H1 (cell line): Measurements from ENCODE around the gene SPPL2B. TPM values are rescaled to one million over a fixed set of nuclear protein-coding genes. Genes with fewer than 3 reads are reported as not detected.

Source experiments
- ATF2 ChIP-seq: IDR thresholded peaks from 2 replicates; pipeline ENCODE4 v1.6.1; 2012; ENCODE audit warnings: low read length, inconsistent platforms
- ATF3 ChIP-seq: IDR thresholded peaks from 2 replicates; pipeline ENCODE4 v1.6.1; 2011; ENCODE audit warnings: low read depth, mild to moderate bottlenecking, low read length; ENCODE audit not compliant: insufficient read depth
- FOSL1 ChIP-seq: IDR thresholded peaks from 2 replicates; pipeline ENCODE4 v1.6.1; 2011; ENCODE audit warnings: mild to moderate bottlenecking, low read depth, low read length, moderate library complexity; ENCODE audit not compliant: insufficient read depth
- NRF1 ChIP-seq: IDR thresholded peaks from 2 replicates; pipeline ENCODE4 v1.6.1; 2011; ENCODE audit warnings: mild to moderate bottlenecking, low read depth, low read length, improper control_type of control experiment
- PHF8 ChIP-seq: fragments of 200-600 bp; sonication (generic); conservative IDR thresholded peaks from 2 replicates; pipeline ENCODE4 v1.7.1; 2012; ENCODE audit warnings: low read depth, mild to moderate bottlenecking, inconsistent platforms, low read length, moderate library complexity
- RXRA ChIP-seq: IDR thresholded peaks from 2 replicates; pipeline ENCODE4 v1.6.1; 2011; ENCODE audit warnings: low read depth, mild to moderate bottlenecking, low read length, moderate library complexity; ENCODE audit not compliant: insufficient read depth
- SIRT6 ChIP-seq: IDR thresholded peaks from one replicate; pipeline ENCODE4 v1.7.1; 2012; ENCODE audit warnings: low read length, inconsistent platforms
- ZNF274 ChIP-seq: IDR thresholded peaks from 2 replicates; pipeline ENCODE4 v1.7.0; 2012; ENCODE audit warnings: low read length, borderline replicate concordance; ENCODE audit errors: extremely low read depth
- polyA plus RNA-seq, 7 experiments: library from polyadenylated mRNA; depleted of rRNA in 3 of 7; stranded (reverse) in 5 of 7; unstranded in 2 of 7; fragments of >200 nt in 5 of 7; fragments of 200-250 nt in 2 of 7; gene quantifications; 1 replicate in 5 of 7; 2 replicates in 1 of 7; 4 replicates in 1 of 7; pipeline versions ENCODE4 v1.2.1 to v1.2.3, GENCODE V29; 2011 to 2013; ENCODE audit warnings: missing spikeins in 2 of 7, mixed read lengths in 2 of 7
- total RNA-seq: library from RNA; stranded (reverse); fragmentation: NEBNext Ultra II Directional; extraction: Animal tissue kit (Norgen Biotek cat#: 25700); gene quantifications from 2 replicates; pipeline ENCODE4 v1.2.1, GENCODE V29; 2021

SPPL2B gene
- total and polyA plus RNA-seq, 2 of the 8 experiments (the other 6 are each of a cell fraction or from before 2014, with no cell fraction given): 34.8 to 55.7 TPM

GRCh38 chr19:2376784-2377519, 48.5 kb downstream of the SPPL2B start (continued):
- TF ChIP-seq ATF3: no peak
- TF ChIP-seq NRF1: no peak
- no peak for TF ChIP-seq RXRA
- TF ChIP-seq ZNF274: no peak
- TF ChIP-seq PHF8: no peak
- no peak for TF ChIP-seq ATF2
- no peak for TF ChIP-seq FOSL1
- TF ChIP-seq SIRT6: no peak
